ENCODE data around the gene CRYBG1.

DNA sequence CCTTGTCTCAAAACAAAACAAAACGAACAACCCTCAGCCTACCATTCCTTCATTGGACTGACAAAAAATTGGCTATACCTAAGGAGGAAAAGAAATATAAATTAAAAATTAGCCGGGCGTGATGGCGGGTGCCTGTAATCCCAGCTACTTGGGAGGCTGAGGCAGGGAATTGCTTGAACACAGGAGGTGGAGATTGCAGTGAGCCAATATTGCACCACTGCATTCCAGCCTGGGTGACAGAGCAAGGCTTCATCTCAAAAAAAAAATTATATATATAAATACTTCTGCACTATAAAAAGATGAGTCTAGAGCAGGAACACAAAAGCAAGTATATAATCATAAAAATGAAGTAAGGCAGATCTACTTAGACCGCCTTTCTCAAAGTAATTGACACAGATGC, 109.8 kb downstream of the CRYBG1 start:
- TF ChIP-seq, protein P1, sequence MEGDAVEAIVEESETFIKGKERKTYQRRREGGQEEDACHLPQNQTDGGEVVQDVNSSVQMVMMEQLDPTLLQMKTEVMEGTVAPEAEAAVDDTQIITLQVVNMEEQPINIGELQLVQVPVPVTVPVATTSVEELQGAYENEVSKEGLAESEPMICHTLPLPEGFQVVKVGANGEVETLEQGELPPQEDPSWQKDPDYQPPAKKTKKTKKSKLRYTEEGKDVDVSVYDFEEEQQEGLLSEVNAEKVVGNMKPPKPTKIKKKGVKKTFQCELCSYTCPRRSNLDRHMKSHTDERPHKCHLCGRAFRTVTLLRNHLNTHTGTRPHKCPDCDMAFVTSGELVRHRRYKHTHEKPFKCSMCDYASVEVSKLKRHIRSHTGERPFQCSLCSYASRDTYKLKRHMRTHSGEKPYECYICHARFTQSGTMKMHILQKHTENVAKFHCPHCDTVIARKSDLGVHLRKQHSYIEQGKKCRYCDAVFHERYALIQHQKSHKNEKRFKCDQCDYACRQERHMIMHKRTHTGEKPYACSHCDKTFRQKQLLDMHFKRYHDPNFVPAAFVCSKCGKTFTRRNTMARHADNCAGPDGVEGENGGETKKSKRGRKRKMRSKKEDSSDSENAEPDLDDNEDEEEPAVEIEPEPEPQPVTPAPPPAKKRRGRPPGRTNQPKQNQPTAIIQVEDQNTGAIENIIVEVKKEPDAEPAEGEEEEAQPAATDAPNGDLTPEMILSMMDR (IDR thresholded peaks at IDR 0.05): no peak
- no peak for TF ChIP-seq POLR2A (IDR thresholded peaks at IDR 0.05)

Measured in body of pancreas (tissue), 4 donors.